ENCODE data around the gene ERCC1. TPM values are rescaled to one million over a fixed set of nuclear protein-coding genes. Genes with fewer than 3 reads are reported as not detected.
A peak's percentile ranks its signal among the peaks of the same experiment; 100 is the strongest.

Gene ERCC1
- total RNA-seq: 10 to 100 TPM; 59.4 to 59.7 TPM

DNA sequence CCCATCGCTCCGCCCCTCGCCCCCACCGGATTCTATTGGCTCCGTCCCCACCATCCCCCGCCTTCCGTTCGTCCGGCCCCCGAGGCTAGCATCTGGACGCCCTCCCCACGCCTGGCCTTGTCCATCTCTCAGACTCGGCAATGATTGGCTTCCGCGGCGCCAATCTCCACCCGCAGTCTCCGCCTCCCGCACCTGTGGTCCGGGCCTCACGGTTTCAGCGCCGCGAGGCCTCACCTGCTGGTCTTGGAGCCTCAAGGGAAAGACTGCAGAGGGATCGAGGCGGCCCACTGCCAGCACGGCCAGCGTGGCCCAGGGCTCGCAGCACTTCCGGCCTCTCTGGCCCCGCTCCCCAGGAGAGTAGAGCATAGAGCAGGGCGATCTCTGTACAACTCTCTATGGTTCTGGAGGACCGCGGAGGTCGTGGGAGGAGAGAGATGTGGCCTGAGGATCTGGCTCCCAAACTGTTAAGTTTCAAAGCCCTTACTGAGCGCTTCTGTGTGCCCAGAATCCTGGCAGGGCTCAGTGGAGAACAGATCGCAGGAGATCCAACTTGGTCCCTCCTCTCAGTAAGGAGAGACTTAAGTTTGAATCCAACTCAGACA, at the start of gene ERCC1:
Gene ERCC1, minus strand, starts transcription at position 329 of the 602 bp plus-strand sequence. CDS start 543 bp downstream, outside the sequence.
- ChIA-PET CTCF (interaction anchor here (1.0 to 2.0 kb wide), 5 partner anchors 16 to 82 kb away, joined by 3 to 14 read pairs (median 9); no protein-coding TSS in a partner anchor), POLR2A (interaction anchor here (0.7 to 2.1 kb wide), 3 partner anchors 28 to 45 kb away, joined by 3 to 6 read pairs (median 3); partner anchors contain the start of gene FOSB)
- H3K4me1 Mint-ChIP-seq (ENCODE audit: low read depth): peaks cover 54% of the 10 kb centered on the region
- peaks cover 2% of the 10 kb centered on the region for H3K27me3 Mint-ChIP-seq
- DNase-seq: peak; percentile 92
- H3K4me3 Mint-ChIP-seq: peak within 1 kb of the TSS; percentile 85
- no peaks in the 10 kb centered on the region for H3K9me3 Mint-ChIP-seq
- peak within 1 kb of the TSS; percentile 88 for H3K27ac Mint-ChIP-seq
- H3K36me3 Mint-ChIP-seq: peaks cover under 1% of the 10 kb centered on the region
- intact Hi-C loops (cut with micrococcal nuclease): loop anchor here (1.0 to 10.0 kb wide), 4 partner anchors 15 to 219 kb away; partner anchors contain the start of genes OPA3 and POLR1G

DNA sequence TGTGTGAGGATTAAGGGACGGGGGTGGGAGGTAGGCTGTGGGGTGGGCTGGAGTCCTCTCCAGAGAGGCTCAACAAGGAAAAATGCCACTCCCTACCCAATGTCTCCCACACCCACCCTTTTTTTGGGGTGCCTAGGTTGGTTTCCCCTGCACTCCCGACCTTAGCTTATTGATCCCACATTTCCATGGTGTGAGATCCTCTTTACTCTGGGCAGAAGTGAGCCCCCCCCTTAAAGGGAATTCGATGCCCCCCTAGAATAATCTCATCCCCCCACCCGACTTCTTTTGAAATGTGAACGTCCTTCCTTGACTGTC, 49.6 kb upstream of the ERCC1 start:
- peaks cover 42% of the 10 kb centered on the region for H3K4me1 Mint-ChIP-seq (ENCODE audit: low read depth)
- DNase-seq: no peak
- no peak overlapping the region for H3K27ac Mint-ChIP-seq
- CTCF ChIA-PET: interaction anchor here (3.0 kb wide), 1 partner anchor 33 kb away, joined by 22 read pairs; no protein-coding TSS in a partner anchor
- H3K36me3 Mint-ChIP-seq: peaks cover 8% of the 10 kb centered on the region
- POLR2A ChIA-PET: no interaction called here
- no peak overlapping the region for H3K4me3 Mint-ChIP-seq
- intact Hi-C loops (cut with micrococcal nuclease): no loop called here
- H3K9me3 Mint-ChIP-seq: no peaks in the 10 kb centered on the region
- H3K27me3 Mint-ChIP-seq: no peaks in the 10 kb centered on the region

DNA sequence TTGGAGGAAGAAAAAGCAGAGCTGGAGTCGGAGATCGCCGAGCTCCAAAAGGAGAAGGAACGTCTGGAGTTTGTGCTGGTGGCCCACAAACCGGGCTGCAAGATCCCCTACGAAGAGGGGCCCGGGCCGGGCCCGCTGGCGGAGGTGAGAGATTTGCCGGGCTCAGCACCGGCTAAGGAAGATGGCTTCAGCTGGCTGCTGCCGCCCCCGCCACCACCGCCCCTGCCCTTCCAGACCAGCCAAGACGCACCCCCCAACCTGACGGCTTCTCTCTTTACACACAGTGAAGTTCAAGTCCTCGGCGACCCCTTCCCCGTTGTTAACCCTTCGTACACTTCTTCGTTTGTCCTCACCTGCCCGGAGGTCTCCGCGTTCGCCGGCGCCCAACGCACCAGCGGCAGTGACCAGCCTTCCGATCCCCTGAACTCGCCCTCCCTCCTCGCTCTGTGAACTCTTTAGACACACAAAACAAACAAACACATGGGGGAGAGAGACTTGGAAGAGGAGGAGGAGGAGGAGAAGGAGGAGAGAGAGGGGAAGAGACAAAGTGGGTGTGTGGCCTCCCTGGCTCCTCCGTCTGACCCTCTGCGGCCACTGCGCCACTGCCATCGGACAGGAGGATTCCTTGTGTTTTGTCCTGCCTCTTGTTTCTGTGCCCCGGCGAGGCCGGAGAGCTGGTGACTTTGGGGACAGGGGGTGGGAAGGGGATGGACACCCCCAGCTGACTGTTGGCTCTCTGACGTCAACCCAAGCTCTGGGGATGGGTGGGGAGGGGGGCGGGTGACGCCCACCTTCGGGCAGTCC, 49.0 kb upstream of the ERCC1 start:
- no peak overlapping the region for H3K4me3 Mint-ChIP-seq
- no peak overlapping the region for H3K27ac Mint-ChIP-seq

DNA sequence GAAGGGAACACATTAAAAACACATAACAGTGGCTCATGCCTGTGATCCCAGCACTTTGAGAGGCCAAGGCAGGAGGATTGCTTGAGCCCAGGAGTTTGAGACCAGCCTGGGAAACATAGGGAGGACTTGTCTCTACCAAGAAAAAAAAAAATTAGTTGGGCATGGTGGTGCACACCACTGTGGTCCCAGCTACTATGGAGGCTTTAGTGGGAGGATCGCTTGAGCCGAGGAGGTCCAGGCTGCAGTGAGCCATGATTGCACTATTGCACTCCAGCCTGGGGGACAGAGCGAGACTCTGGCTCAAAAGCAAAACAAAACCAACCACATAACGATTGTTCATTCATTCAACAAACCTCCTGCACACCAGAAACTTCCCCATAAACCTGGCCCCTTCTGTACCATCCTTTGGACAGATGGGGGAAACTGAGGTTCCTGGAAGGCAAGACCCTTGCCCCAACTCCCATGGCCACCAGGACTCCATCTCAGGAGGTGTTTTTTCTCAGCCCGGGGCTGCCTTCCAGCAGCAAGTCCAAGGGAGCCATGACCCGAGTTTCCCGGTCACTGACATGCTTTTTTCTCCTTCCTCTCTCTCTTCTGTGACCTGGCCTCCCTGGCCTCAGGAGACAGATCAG, 48.3 kb upstream of the ERCC1 start:
- no peak overlapping the region for H3K4me3 Mint-ChIP-seq

More for the DNA sequence above, 49.0 kb upstream of the ERCC1 start:
- ChIA-PET POLR2A (interaction anchor here (2.0 kb wide), 1 partner anchor 33 kb away, joined by 5 read pairs; no protein-coding TSS in a partner anchor), CTCF (interaction anchor here (1.0 to 3.0 kb wide), 2 partner anchors 13 to 33 kb away, joined by 4 to 22 read pairs; no protein-coding TSS in a partner anchor)
- intact Hi-C loops (cut with micrococcal nuclease): no loop called here
- peaks cover 39% of the 10 kb centered on the region for H3K4me1 Mint-ChIP-seq (ENCODE audit: low read depth)
- no peaks in the 10 kb centered on the region for H3K27me3 Mint-ChIP-seq
- H3K36me3 Mint-ChIP-seq: peaks cover 8% of the 10 kb centered on the region
- no peaks in the 10 kb centered on the region for H3K9me3 Mint-ChIP-seq
- DNase-seq: no peak

DNA sequence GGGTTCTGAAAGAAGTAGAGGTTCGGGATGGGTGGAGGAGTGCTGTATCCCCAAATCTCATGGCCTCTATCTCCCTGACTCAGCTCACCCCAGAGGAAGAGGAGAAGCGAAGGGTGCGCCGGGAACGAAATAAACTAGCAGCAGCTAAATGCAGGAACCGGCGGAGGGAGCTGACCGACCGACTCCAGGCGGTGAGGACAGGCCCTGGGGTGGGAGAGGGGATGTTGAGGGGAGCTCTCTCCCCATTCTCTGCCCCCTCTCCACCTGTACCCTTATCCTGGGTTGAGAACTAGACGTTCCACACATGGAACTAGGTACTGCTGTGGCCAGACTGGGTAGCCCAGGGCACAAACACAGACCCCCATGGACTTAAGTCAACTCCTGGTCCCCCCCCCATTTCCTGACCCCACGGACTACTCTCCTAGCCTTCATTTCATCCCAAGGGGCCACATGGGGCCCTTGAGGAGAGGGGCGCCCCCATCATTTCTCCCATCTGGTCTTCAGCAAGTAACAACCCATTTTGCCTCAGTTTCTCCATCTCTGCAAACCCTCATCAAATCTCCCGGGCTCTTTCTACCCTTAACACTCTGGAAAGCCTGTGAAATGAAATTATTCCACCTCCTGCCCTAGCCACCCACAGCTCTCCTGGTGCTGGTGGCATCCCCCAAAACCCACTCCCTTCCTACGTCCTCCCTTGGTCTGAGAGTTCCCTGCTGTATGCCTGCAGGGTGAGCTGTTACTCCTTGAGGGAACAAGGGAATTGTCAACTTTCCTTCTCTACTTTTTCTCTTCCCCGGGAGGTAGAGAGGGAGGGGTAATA, 47.6 kb upstream of the ERCC1 start:
- ChIA-PET CTCF (interaction anchor here (0.6 to 3.0 kb wide), 3 partner anchors 14 to 196 kb away, joined by 3 to 22 read pairs (median 5); partner anchors contain the start of gene GIPR), POLR2A (interaction anchor here (2.0 kb wide), 1 partner anchor 32 kb away, joined by 5 read pairs; no protein-coding TSS in a partner anchor)
- no peaks in the 10 kb centered on the region for H3K27me3 Mint-ChIP-seq
- H3K4me1 Mint-ChIP-seq (ENCODE audit: low read depth): peaks cover 33% of the 10 kb centered on the region
- intact Hi-C loops (cut with micrococcal nuclease): no loop called here
- no peak overlapping the region for H3K27ac Mint-ChIP-seq
- H3K9me3 Mint-ChIP-seq: no peaks in the 10 kb centered on the region
- H3K36me3 Mint-ChIP-seq: peaks cover 8% of the 10 kb centered on the region
- no peak overlapping the region for H3K4me3 Mint-ChIP-seq
- no peak for DNase-seq

More for the DNA sequence above, 48.3 kb upstream of the ERCC1 start:
- Mint-ChIP-seq H3K9me3 (no peaks in the 10 kb centered on the region), H3K4me1 (ENCODE audit: low read depth) (peaks cover 38% of the 10 kb centered on the region), H3K27me3 (no peaks in the 10 kb centered on the region), H3K27ac (no peak overlapping the region), H3K36me3 (peaks cover 8% of the 10 kb centered on the region)
- intact Hi-C loops (cut with micrococcal nuclease): no loop called here
- DNase-seq: no peak
- POLR2A ChIA-PET: interaction anchor here (2.0 kb wide), 1 partner anchor 33 kb away, joined by 5 read pairs; no protein-coding TSS in a partner anchor
- CTCF ChIA-PET: interaction anchor here (1.0 to 3.0 kb wide), 2 partner anchors 14 to 32 kb away, joined by 4 to 22 read pairs; no protein-coding TSS in a partner anchor

DNA sequence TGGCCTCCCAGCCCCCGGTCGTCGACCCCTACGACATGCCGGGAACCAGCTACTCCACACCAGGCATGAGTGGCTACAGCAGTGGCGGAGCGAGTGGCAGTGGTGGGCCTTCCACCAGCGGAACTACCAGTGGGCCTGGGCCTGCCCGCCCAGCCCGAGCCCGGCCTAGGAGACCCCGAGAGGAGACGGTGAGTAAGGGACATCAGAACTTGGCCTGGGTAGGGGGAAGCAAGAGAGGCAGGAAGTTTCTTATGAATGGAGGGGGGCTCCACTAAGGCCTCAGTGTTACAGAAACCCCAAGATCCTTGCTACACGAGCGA, 47.0 kb upstream of the ERCC1 start:
- POLR2A ChIA-PET: no interaction called here
- no peak for DNase-seq
- H3K4me1 Mint-ChIP-seq (ENCODE audit: low read depth): peaks cover 33% of the 10 kb centered on the region
- H3K27ac Mint-ChIP-seq: no peak overlapping the region
- CTCF ChIA-PET: interaction anchor here (0.6 to 3.0 kb wide), 3 partner anchors 15 to 197 kb away, joined by 3 to 22 read pairs (median 5); partner anchors contain the start of gene GIPR
- peaks cover 8% of the 10 kb centered on the region for H3K36me3 Mint-ChIP-seq
- H3K9me3 Mint-ChIP-seq: no peaks in the 10 kb centered on the region
- no peak overlapping the region for H3K4me3 Mint-ChIP-seq
- H3K27me3 Mint-ChIP-seq: peaks cover 1% of the 10 kb centered on the region
- intact Hi-C loops (cut with micrococcal nuclease): no loop called here

DNA sequence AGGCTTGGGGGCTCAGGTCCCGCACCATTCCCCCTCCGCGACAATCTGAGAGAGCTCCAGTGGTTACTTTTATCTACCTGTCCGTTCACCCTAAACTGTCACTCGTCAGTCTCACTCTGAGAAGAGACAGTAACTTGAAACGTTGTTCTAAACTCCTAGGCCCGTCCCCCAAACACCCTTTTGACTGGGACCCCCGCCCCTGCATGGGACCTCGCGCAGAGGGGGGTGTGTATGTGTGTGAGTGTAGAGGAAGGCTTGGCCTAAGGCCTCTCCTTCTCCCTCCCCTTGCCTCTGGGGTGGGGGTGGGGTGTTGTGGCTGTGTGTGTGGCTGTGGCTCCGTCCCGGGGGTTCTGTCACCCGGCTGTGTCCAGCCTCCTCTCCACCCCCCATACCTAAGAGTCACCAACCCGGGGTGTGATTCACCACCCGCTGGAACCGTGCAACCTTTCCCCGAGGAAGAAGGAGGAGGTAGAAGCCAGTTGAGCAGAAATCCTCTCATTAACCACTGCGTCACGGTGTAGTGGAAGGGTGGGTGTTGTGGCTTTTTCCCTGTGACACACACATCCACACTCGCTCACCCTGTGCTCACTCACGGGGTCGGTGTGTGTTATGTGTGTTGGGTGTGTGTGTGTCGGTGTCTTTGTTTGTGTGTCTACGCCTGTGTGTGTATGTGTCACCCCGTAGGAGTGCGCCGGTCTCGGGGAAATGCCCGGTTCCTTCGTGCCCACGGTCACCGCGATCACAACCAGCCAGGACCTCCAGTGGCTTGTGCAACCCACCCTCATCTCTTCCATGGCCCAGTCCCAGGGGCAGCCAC, 46.4 kb upstream of the ERCC1 start:
- CTCF ChIA-PET: interaction anchor here (0.6 to 5.0 kb wide), 7 partner anchors 8 to 198 kb away, joined by 3 to 89 read pairs (median 21); partner anchors contain the start of gene GIPR
- POLR2A ChIA-PET: interaction anchor here (1.0 to 4.0 kb wide), 6 partner anchors 8 to 172 kb away, joined by 3 to 44 read pairs (median 8); no protein-coding TSS in a partner anchor
- Mint-ChIP-seq H3K27me3 (peaks cover 1% of the 10 kb centered on the region), H3K9me3 (no peaks in the 10 kb centered on the region), H3K27ac (peak overlapping the region; percentile 84), H3K4me3 (peak overlapping the region; percentile 87), H3K36me3 (peaks cover 8% of the 10 kb centered on the region), H3K4me1 (ENCODE audit: low read depth) (peaks cover 33% of the 10 kb centered on the region)
- peak; percentile 55 for DNase-seq
- intact Hi-C loops (cut with micrococcal nuclease): loop anchor here (1.0 kb wide), 2 partner anchors 8 to 26 kb away; no protein-coding TSS in a partner anchor

DNA sequence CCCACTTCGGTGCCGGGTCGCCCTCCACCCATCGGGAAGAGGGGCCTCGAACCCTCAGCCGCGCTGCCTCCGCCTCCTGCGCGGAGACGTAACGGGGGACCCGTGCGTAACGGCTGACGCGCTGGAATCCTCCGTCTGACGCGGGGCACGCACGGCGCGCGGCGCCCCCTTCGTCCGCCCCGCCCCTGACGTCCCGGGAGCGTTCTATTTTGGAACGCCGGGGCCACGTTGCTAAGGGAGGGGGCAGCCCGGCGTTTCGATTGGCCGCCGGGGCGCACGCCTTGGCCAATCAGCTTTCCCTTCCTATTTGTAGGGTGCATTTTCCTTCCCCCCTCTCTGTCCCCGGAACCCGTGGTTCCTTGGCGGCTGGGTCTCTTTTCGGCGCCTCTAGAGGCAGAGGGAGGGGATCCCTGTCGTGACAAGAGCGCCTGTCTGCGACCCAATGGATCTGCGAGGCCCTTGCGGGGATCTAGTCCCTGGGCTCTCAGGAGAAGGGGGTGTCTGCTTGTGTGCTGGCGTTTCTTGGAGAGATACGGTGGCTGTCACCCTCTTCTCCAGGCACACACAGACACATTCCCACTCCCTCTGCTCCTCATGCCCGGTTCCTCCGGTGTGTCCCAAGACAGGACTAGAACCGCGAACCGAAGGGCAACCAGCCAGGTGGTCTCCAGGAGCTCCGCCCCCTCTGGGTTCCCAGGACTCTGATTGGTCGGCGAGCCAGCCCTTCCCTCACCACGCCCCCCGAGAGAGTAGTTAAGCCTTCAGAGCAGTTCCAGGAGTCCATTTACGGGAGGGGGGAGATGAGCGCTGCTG, 45.6 kb upstream of the ERCC1 start:
- ChIA-PET CTCF (interaction anchor here (0.7 to 5.0 kb wide), 8 partner anchors 9 to 247 kb away, joined by 3 to 89 read pairs (median 8); no protein-coding TSS in a partner anchor), POLR2A (interaction anchor here (0.6 to 4.0 kb wide), 12 partner anchors 9 to 176 kb away, joined by 3 to 44 read pairs (median 6); partner anchors contain the start of genes OPA3 and RTN2)
- H3K36me3 Mint-ChIP-seq: peaks cover 8% of the 10 kb centered on the region
- H3K27ac Mint-ChIP-seq: peak overlapping the region; percentile 84
- H3K4me3 Mint-ChIP-seq: peak overlapping the region; percentile 87
- H3K4me1 Mint-ChIP-seq (ENCODE audit: low read depth): peaks cover 33% of the 10 kb centered on the region
- intact Hi-C loops (cut with micrococcal nuclease): loop anchor here (1.0 kb wide), 2 partner anchors 9 to 25 kb away; no protein-coding TSS in a partner anchor
- peaks cover 1% of the 10 kb centered on the region for H3K27me3 Mint-ChIP-seq
- H3K9me3 Mint-ChIP-seq: no peaks in the 10 kb centered on the region
- peak; percentile 96 for DNase-seq

DNA sequence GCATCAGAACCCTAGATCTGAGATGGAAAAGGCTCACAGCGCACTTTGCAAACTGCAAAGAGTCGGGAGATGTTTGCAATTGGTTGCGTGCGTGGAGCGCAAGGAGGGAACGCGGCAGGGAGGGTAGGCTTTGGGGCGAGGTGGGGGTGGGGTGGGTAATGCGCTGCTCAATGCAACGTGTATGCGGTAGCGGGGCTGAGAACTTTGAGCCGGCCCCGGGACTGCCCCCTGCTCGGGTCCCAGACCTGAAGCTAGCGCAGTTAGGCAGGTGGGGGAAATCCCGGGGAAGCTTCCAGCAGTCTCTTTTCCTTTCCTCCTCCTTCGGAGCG, 45.0 kb upstream of the ERCC1 start:
- no peak for DNase-seq
- ChIA-PET POLR2A (interaction anchor here (0.6 to 4.0 kb wide), 12 partner anchors 10 to 177 kb away, joined by 3 to 44 read pairs (median 6); partner anchors contain the start of genes OPA3 and RTN2), CTCF (interaction anchor here (0.7 to 5.0 kb wide), 8 partner anchors 10 to 248 kb away, joined by 3 to 89 read pairs (median 8); no protein-coding TSS in a partner anchor)
- H3K4me3 Mint-ChIP-seq: peak overlapping the region; percentile 87
- intact Hi-C loops (cut with micrococcal nuclease): loop anchor here (1.0 kb wide), 2 partner anchors 10 to 24 kb away; no protein-coding TSS in a partner anchor
- H3K27me3 Mint-ChIP-seq: peaks cover 1% of the 10 kb centered on the region
- H3K36me3 Mint-ChIP-seq: peaks cover 8% of the 10 kb centered on the region
- no peaks in the 10 kb centered on the region for H3K9me3 Mint-ChIP-seq
- peak overlapping the region; percentile 84 for H3K27ac Mint-ChIP-seq
- H3K4me1 Mint-ChIP-seq (ENCODE audit: low read depth): peaks cover 33% of the 10 kb centered on the region

Data from activated CD4-positive, alpha-beta memory T cell treated with anti-CD3 and anti-CD28 coated beads for 36 hours (primary cell).